CD4-positive, alpha-beta T cell (primary cell): Measurements from ENCODE around the gene ANKRD33B. TPM values are rescaled to one million over a fixed set of nuclear protein-coding genes. Genes with fewer than 3 reads are reported as not detected.

Experiments
- ATAC-seq: fragments of 200-7000 bp; cut with Tn5 transposase; one replicate; pipeline ENCODE4 v1.10.0; 2022; ENCODE audit warnings: mild to moderate bottlenecking; ENCODE audit not compliant: poor library complexity
- CTCF ChIA-PET: fragments of 350-600 bp; sonication (Branson Sonifier 250); formaldehyde crosslinking; loops from one replicate; lab custom pipeline; 2021; ENCODE audit warnings: antibody characterized with exemption, inconsistent platforms; lab: Charles Lee
- POLR2A ChIA-PET: fragments of 350-600 bp; sonication (Branson Sonifier 250); formaldehyde crosslinking; loops from one replicate; lab custom pipeline; 2021; ENCODE audit warnings: antibody characterized with exemption, inconsistent platforms; lab: Charles Lee
- DNase-seq, 14 experiments: peaks; one replicate each; pipeline ENCODE4 v3.0.0-alpha.2; 2013 to 2020; ENCODE audit warnings: mixed read lengths in 2 of 14
- H3K27ac ChIP-seq, 2 donors: one replicate each; pipeline versions ENCODE4 v1.5.1 to v1.7.0; 2013; ENCODE audit warnings: low read length in 2 of 2, low read depth in 1 of 2, mild to moderate bottlenecking in 1 of 2
- H3K27me3 ChIP-seq, 2 experiments: 1 replicate in 1 of 2; 2 replicates in 1 of 2; pipeline versions ENCODE4 v1.6.1 to v1.7.0; 2013; ENCODE audit warnings: low read length in 2 of 2, control low read depth in 1 of 2, mild to moderate bottlenecking in 1 of 2, moderate library complexity in 1 of 2; ENCODE audit not compliant: insufficient read depth in 2 of 2, control insufficient read depth in 1 of 2
- H3K36me3 ChIP-seq: one replicate; pipeline ENCODE4 v1.6.1; 2013; ENCODE audit warnings: low read length, control low read depth; ENCODE audit not compliant: insufficient read depth
- H3K4me1 ChIP-seq: one replicate; pipeline ENCODE4 v1.6.1; 2013; ENCODE audit warnings: low read length, control low read depth; ENCODE audit not compliant: insufficient read depth
- H3K4me3 ChIP-seq: one replicate; pipeline ENCODE4 v1.5.1; 2013; ENCODE audit warnings: mild to moderate bottlenecking, low read length, moderate library complexity
- H3K9me3 ChIP-seq, 2 experiments: 1 replicate in 1 of 2; 2 replicates in 1 of 2; pipeline versions ENCODE4 v1.6.1 to v1.7.0; 2013; ENCODE audit warnings: low read length in 2 of 2, mild to moderate bottlenecking in 2 of 2, control low read depth in 1 of 2, moderate library complexity in 1 of 2; ENCODE audit not compliant: control insufficient read depth in 1 of 2, insufficient read depth in 1 of 2
- H3K27ac Mint-ChIP-seq: one replicate; pipeline ENCODE4 v1.8.0; 2020; ENCODE audit warnings: mixed read lengths
- H3K27me3 Mint-ChIP-seq: one replicate; pipeline ENCODE4 v1.8.0; 2021; ENCODE audit warnings: mixed read lengths
- H3K36me3 Mint-ChIP-seq: one replicate; pipeline ENCODE4 v1.8.0; 2021; ENCODE audit warnings: low read depth, mixed read lengths
- H3K4me1 Mint-ChIP-seq: one replicate; pipeline ENCODE4 v1.8.0; 2021; ENCODE audit warnings: low read depth, mixed read lengths
- H3K4me3 Mint-ChIP-seq: one replicate; pipeline ENCODE4 v1.8.0; 2020; ENCODE audit warnings: mild to moderate bottlenecking, mixed read lengths
- H3K9me3 Mint-ChIP-seq: one replicate; pipeline ENCODE4 v1.8.0; 2020; ENCODE audit warnings: mixed read lengths
- intact Hi-C, 2 experiments: fragments of 100-400 bp; cut with DNase I in 1 of 2; cut with micrococcal nuclease in 1 of 2; formaldehyde crosslinking; loops; one replicate each; pipeline versions ENCODE4 v1.15.1 to v1.9.0; 2023 to 2025; cut with DNase I, micrococcal nuclease
- total RNA-seq, 174 experiments: library from RNA in 2 of 174; stranded (reverse) in 2 of 174; gene quantifications; one replicate each; pipeline ENCODE4 v1.2.3 and lab custom pipeline; 2021 to 2026
- TF ChIP-seq, protein P1 (sequence below): fragments of 200-600 bp; IDR thresholded peaks from one replicate; pipeline ENCODE4 v1.8.0; 2022; ENCODE audit warnings: antibody characterized with exemption, mild to moderate bottlenecking

Gene ANKRD33B
- total RNA-seq, 2 experiments from 2014 or later: 0.99 to 1.3 TPM

GRCh38 chr5:10669983-10670382, 106.1 kb downstream of the ANKRD33B start:
- Mint-ChIP-seq H3K27ac (no peak overlapping the region), H3K4me3 (no peak overlapping the region), H3K4me1 (no peaks in the 10 kb centered on the region), H3K9me3 (no peaks in the 10 kb centered on the region), H3K27me3 (no peaks in the 10 kb centered on the region), H3K36me3 (no peaks in the 10 kb centered on the region)
- H3K36me3 ChIP-seq: no peaks in the 10 kb centered on the region
- DNase-seq: no peak
- intact Hi-C loops: no loop called here
- H3K27me3 ChIP-seq: no peaks in the 10 kb centered on the region
- ChIA-PET CTCF (no interaction called here), POLR2A (no interaction called here)
- H3K27ac ChIP-seq: no peak overlapping the region
- TF ChIP-seq, protein P1, sequence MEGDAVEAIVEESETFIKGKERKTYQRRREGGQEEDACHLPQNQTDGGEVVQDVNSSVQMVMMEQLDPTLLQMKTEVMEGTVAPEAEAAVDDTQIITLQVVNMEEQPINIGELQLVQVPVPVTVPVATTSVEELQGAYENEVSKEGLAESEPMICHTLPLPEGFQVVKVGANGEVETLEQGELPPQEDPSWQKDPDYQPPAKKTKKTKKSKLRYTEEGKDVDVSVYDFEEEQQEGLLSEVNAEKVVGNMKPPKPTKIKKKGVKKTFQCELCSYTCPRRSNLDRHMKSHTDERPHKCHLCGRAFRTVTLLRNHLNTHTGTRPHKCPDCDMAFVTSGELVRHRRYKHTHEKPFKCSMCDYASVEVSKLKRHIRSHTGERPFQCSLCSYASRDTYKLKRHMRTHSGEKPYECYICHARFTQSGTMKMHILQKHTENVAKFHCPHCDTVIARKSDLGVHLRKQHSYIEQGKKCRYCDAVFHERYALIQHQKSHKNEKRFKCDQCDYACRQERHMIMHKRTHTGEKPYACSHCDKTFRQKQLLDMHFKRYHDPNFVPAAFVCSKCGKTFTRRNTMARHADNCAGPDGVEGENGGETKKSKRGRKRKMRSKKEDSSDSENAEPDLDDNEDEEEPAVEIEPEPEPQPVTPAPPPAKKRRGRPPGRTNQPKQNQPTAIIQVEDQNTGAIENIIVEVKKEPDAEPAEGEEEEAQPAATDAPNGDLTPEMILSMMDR: no peak
- H3K4me3 ChIP-seq: no peak overlapping the region
- peaks cover 0 to 9% of the 10 kb centered on the region in 2 experiments for H3K9me3 ChIP-seq
- H3K4me1 ChIP-seq: no peaks in the 10 kb centered on the region
- no peak for ATAC-seq

DNA sequence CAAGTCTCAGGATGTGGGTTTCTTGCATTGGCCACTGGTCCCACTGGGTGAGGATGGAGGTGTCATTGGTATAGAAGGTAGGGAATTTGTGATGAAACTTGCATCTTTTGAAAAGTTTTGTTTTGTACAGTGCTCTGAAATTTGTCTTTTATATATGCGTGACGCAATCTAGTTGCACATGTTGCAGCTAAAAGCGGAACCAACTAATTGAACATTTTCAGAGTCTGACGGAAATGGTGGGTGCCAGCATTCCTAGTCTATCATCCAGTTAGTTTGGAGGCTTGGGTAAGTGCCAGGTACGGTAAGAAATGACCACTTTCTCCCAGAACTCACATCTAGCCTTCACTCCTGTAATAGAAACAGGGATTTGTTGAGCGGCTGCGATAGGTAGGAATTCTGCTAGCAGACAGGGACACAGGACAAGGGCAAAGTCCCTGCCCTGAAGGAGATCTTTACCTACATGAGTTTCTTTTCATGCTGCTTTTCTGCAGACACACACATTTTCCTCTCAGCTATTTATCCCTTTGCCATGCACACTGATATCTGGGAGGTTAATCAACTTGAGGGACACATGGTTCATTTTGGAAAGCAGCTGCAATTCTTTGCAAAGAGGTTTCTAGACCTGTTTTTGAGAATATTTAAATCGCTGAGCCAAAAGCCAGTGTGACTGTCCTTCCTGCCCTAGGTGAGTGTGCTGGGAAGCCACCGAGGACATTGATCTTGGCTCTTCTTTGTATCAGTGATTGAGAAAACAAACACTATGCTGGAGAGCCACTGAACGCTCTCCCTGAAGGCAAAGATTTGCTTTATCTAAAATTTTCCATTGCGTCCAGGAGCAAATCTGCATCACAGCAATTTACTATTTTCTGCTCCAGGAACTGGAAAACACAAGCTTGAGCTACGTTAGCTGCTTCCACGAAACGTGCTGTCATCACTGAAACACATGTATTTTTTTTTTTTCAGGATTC, 107.5 kb downstream of the ANKRD33B start:
- TF ChIP-seq, protein P1: no peak
- no peaks in the 10 kb centered on the region for H3K27me3 Mint-ChIP-seq
- peaks cover 0 to 9% of the 10 kb centered on the region in 2 experiments for H3K9me3 ChIP-seq
- no peak overlapping the region for H3K4me3 Mint-ChIP-seq
- no peaks in the 10 kb centered on the region for H3K27me3 ChIP-seq
- intact Hi-C loops: no loop called here
- no peaks in the 10 kb centered on the region for H3K36me3 ChIP-seq
- POLR2A ChIA-PET: no interaction called here
- no peaks in the 10 kb centered on the region for H3K4me1 ChIP-seq
- no peaks in the 10 kb centered on the region for H3K4me1 Mint-ChIP-seq
- DNase-seq (peak in 1 of 14 experiments; percentile 10), ATAC-seq (no peak)
- H3K27ac ChIP-seq: no peak overlapping the region
- no peaks in the 10 kb centered on the region for H3K9me3 Mint-ChIP-seq
- CTCF ChIA-PET: no interaction called here
- no peak overlapping the region for H3K4me3 ChIP-seq
- no peaks in the 10 kb centered on the region for H3K36me3 Mint-ChIP-seq
- H3K27ac Mint-ChIP-seq: no peak overlapping the region

- Histone ChIP-seq H3K4me1 (no peaks in the 10 kb centered on the region), H3K4me3 (no peak overlapping the region), H3K27me3 (no peaks in the 10 kb centered on the region), H3K27ac (no peak overlapping the region), H3K9me3 (peaks cover 0 to 9% of the 10 kb centered on the region in 2 experiments), H3K36me3 (no peaks in the 10 kb centered on the region)
- H3K9me3 Mint-ChIP-seq: peaks cover 4% of the 10 kb centered on the region
- H3K4me3 Mint-ChIP-seq: no peak overlapping the region
- no peaks in the 10 kb centered on the region for H3K27me3 Mint-ChIP-seq
- no peaks in the 10 kb centered on the region for H3K4me1 Mint-ChIP-seq
- ATAC-seq: no peak
- no peak overlapping the region for H3K27ac Mint-ChIP-seq
- TF ChIP-seq, protein P1: no peak
- ChIA-PET POLR2A (interaction anchor here (0.5 kb wide), 1 partner anchor 10 kb away, joined by 4 read pairs; no protein-coding TSS in a partner anchor), CTCF (no interaction called here)
- DNase-seq: no peak
- H3K36me3 Mint-ChIP-seq: peaks cover 3% of the 10 kb centered on the region
- intact Hi-C loops: no loop called here
These were observed 108.5 kb downstream of the ANKRD33B start for GRCh38 chr5:10672146-10673016.
